ENCODE measurements around the gene OR51D1.

Gene OR51D1

GRCh38 chr11:4607781-4608666, 29.3 kb upstream of the OR51D1 start, which contains the start of gene TRIM68 (continued):
- TF ChIP-seq ZNF335 (tag by site-specific recombination; conservative IDR thresholded peaks at IDR 0.05) (peak; percentile 95), GLIS2 (tag by site-specific recombination; IDR thresholded peaks at IDR 0.05) (peak; percentile 47; the same call in 1 of the 2 replicates), ZXDB (tag by site-specific recombination; IDR thresholded peaks at IDR 0.05) (peak; percentile 52; the same call in 1 of the 2 replicates), PRDM10 (tag by site-specific recombination; IDR thresholded peaks at IDR 0.05) (peak; percentile 29; the same call in 1 of the 2 replicates), ZNF561 (tag by site-specific recombination; IDR thresholded peaks at IDR 0.05; ENCODE audit: borderline replicate concordance) (0 out of 2 replicates have a peak, but pooled peaks have one; percentile 30), ZBTB1 (tag by site-specific recombination; IDR thresholded peaks at IDR 0.05) (no peak), ZBTB7A (tag by site-specific recombination; IDR thresholded peaks at IDR 0.05; ENCODE audit: low read depth) (no peak), SP3 (tag by site-specific recombination; IDR thresholded peaks at IDR 0.05) (peak; percentile 54), ZNF10 (tag by site-specific recombination; IDR thresholded peaks at IDR 0.05) (peak; percentile 65), IKZF3 (tag by site-specific recombination; IDR thresholded peaks at IDR 0.05) (peak; percentile 77; the same call in 1 of the 2 replicates), TRIM28 (IDR thresholded peaks at IDR 0.05; ENCODE audit: borderline replicate concordance, low read length) (peak; percentile 73; the same call in 1 of the 2 replicates), KLF1 (tag by site-specific recombination; IDR thresholded peaks at IDR 0.05) (peak; percentile 48), ZNF768 (tag by site-specific recombination; IDR thresholded peaks at IDR 0.05) (0 out of 2 replicates have a peak, but pooled peaks have one; percentile 11), GLIS1 (tag by site-specific recombination; IDR thresholded peaks at IDR 0.05) (peak; percentile 34; the same call in 1 of the 2 replicates), ZNF449 (tag by site-specific recombination; IDR thresholded peaks at IDR 0.05) (peak; percentile 62), REST (tag by site-specific recombination; IDR thresholded peaks at IDR 0.05) (no peak), ZNF621 (tag by site-specific recombination; IDR thresholded peaks at IDR 0.05) (no peak), TCF7L2 (IDR thresholded peaks at IDR 0.05; ENCODE audit: borderline replicate concordance, low read depth, low read length) (no peak), KLF9 (tag by site-specific recombination; IDR thresholded peaks at IDR 0.05; ENCODE audit: low read depth) (0 out of 2 replicates have a peak, but pooled peaks have one; percentile 46), ZBTB20 (tag by site-specific recombination; IDR thresholded peaks at IDR 0.05) (peak; percentile 26; the same call in 1 of the 2 replicates), ZNF362 (tag by site-specific recombination; IDR thresholded peaks at IDR 0.05) (0 out of 2 replicates have a peak, but pooled peaks have one; percentile 72), ZNF112 (tag by site-specific recombination; IDR thresholded peaks at IDR 0.05) (no peak), ZFP37 (tag by site-specific recombination; IDR thresholded peaks at IDR 0.05) (peak; percentile 58; the same call in 1 of the 2 replicates), ZFP69B (tag by site-specific recombination; IDR thresholded peaks at IDR 0.05) (0 out of 2 replicates have a peak, but pooled peaks have one; percentile 24), ZBTB6 (tag by site-specific recombination; IDR thresholded peaks at IDR 0.05) (peak; percentile 86), SETDB1 (IDR thresholded peaks at IDR 0.05; ENCODE audit: insufficient read length, low read length) (peak; percentile 43)
